OCI-LY3 (cell line): ENCODE results near the gene WDR59.

Experiments
- H2AFZ ChIP-seq: fragments of 200-600, 300-600 bp; shearing (Covaris generic); 2 replicates; pipeline ENCODE4 v1.6.0; 2014; ENCODE audit warnings: antibody characterized with exemption, low read depth, low read length
- H3K27ac ChIP-seq: fragments of 200-600, 300-600 bp; sonication (generic); 2 replicates; pipeline ENCODE4 v1.5.1; 2014; ENCODE audit warnings: mild to moderate bottlenecking, low read length, moderate library complexity, mixed read lengths
- H3K27me3 ChIP-seq: fragments of 200-600, 300-600 bp; sonication (generic); 2 replicates; pipeline ENCODE4 v1.6.1; 2014; ENCODE audit warnings: low read depth, low read length, mixed read lengths
- H3K36me3 ChIP-seq: fragments of 200-600, 300-600 bp; sonication (generic); replicated peaks from 2 replicates; pipeline ENCODE3; 2014; ENCODE audit warnings: low read depth, low read length, mixed read lengths
- H3K4me1 ChIP-seq: fragments of 300-600, 200-600 bp; sonication (generic); 2 replicates; pipeline ENCODE4 v1.6.1; 2014; ENCODE audit warnings: low read length, mixed read lengths
- H3K4me2 ChIP-seq: fragments of 200-600, 300-600 bp; sonication (generic); 2 replicates; pipeline ENCODE4 v1.6.1; 2014; ENCODE audit warnings: low read length, mixed read lengths
- H3K4me3 ChIP-seq: fragments of 300-600, 200-600 bp; sonication (generic); 2 replicates; pipeline ENCODE4 v1.5.1; 2014; ENCODE audit warnings: antibody characterized with exemption, mild to moderate bottlenecking, low read length, moderate library complexity
- H3K79me2 ChIP-seq: fragments of 300-600, 200-600 bp; shearing (Covaris generic); 2 replicates; pipeline ENCODE4 v1.6.1; 2014; ENCODE audit warnings: mild to moderate bottlenecking, low read length, mixed read lengths
- H3K9ac ChIP-seq: fragments of 300-600, 200-600 bp; shearing (Covaris generic); 2 replicates; pipeline ENCODE4 v1.6.0; 2014; ENCODE audit warnings: mild to moderate bottlenecking, low read length, moderate library complexity
- H3K9me3 ChIP-seq: fragments of 200-600, 300-600 bp; shearing (Covaris generic); 2 replicates; pipeline ENCODE4 v1.6.1; 2014; ENCODE audit warnings: low read length, mixed read lengths; ENCODE audit not compliant: insufficient read depth
- H4K20me1 ChIP-seq: fragments of 200-600, 300-600 bp; sonication (generic); 2 replicates; pipeline ENCODE4 v1.6.1; 2016; ENCODE audit warnings: low read length, mixed read lengths; ENCODE audit not compliant: insufficient read depth
- EZH2phosphoT487 ChIP-seq: fragments of 200-600 bp; shearing (Covaris generic); IDR thresholded peaks from 2 replicates; pipeline ENCODE4 v1.6.1; 2018; ENCODE audit warnings: antibody characterized with exemption, mixed run types, low read depth
- TF ChIP-seq, protein P1 (sequence below): fragments of 200-600, 300-600 bp; sonication (generic); IDR thresholded peaks from 2 replicates; pipeline ENCODE4 v1.5.1; 2014; ENCODE audit warnings: antibody characterized with exemption, low read length, low read depth

WDR59 gene

DNA sequence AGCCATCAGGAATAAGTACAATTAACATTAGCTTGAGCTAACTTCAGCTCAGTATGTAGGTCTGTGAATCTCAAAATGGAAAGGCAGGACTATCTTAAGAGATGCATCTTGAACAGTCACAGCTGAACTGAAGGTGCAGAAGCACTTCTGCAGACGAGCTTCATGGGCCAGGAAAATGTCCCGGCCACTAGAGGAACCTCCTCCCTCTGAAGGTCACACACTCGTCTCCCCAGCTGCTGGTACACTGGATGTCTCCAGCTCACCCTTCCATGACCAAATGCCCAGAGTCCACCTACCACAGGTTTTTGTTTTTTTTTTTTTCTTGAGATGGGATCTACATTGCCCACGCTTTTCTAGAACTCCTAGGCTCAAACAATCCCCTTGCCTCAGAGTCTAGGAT, 33.2 kb downstream of the WDR59 start:
- H3K4me2 ChIP-seq, result no peak overlapping the region
- H3K79me2 ChIP-seq, result no peaks in the 10 kb centered on the region
- H3K4me3 ChIP-seq, result no peak overlapping the region
- H3K9me3 ChIP-seq, result no peaks in the 10 kb centered on the region
- H2AFZ ChIP-seq, result no peak overlapping the region
- TF ChIP-seq, protein P1, sequence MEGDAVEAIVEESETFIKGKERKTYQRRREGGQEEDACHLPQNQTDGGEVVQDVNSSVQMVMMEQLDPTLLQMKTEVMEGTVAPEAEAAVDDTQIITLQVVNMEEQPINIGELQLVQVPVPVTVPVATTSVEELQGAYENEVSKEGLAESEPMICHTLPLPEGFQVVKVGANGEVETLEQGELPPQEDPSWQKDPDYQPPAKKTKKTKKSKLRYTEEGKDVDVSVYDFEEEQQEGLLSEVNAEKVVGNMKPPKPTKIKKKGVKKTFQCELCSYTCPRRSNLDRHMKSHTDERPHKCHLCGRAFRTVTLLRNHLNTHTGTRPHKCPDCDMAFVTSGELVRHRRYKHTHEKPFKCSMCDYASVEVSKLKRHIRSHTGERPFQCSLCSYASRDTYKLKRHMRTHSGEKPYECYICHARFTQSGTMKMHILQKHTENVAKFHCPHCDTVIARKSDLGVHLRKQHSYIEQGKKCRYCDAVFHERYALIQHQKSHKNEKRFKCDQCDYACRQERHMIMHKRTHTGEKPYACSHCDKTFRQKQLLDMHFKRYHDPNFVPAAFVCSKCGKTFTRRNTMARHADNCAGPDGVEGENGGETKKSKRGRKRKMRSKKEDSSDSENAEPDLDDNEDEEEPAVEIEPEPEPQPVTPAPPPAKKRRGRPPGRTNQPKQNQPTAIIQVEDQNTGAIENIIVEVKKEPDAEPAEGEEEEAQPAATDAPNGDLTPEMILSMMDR, result no peak
- no peak for TF ChIP-seq EZH2phosphoT487
- no peaks in the 10 kb centered on the region for H3K4me1 ChIP-seq
- peaks cover 17% of the 10 kb centered on the region for H3K36me3 ChIP-seq
- no peaks in the 10 kb centered on the region for H4K20me1 ChIP-seq
- H3K9ac ChIP-seq, result no peak overlapping the region
- H3K27me3 ChIP-seq, result no peaks in the 10 kb centered on the region
- no peak overlapping the region for H3K27ac ChIP-seq

DNA sequence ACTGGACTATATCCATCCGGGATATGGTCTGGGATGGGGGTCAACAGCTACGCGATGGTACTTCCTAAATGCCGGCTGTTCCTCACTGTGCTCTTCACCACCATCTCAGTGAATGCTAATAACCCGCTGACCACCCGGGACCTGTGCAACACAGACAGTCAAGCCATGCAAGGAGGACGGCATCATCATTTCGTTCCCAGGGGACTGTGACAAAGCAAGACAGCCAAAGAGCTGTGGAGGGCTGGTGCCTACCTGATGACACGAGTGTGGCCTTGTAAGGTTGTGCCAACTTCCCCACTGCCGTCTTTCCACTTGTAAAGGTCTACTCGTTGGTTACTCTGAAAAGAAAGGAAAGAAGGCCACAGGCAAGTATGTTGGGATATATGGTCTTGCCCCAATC, 33.7 kb downstream of the WDR59 start:
- Histone ChIP-seq H3K4me3 (no peak overlapping the region), H2AFZ (no peak overlapping the region), H3K4me2 (no peak overlapping the region), H3K27ac (no peak overlapping the region), H3K9me3 (no peaks in the 10 kb centered on the region), H3K4me1 (no peaks in the 10 kb centered on the region), H3K79me2 (no peaks in the 10 kb centered on the region), H3K36me3 (peaks cover 16% of the 10 kb centered on the region), H3K9ac (no peak overlapping the region), H4K20me1 (no peaks in the 10 kb centered on the region), H3K27me3 (no peaks in the 10 kb centered on the region)
- TF ChIP-seq, protein P1, result no peak
- TF ChIP-seq EZH2phosphoT487, result no peak

DNA sequence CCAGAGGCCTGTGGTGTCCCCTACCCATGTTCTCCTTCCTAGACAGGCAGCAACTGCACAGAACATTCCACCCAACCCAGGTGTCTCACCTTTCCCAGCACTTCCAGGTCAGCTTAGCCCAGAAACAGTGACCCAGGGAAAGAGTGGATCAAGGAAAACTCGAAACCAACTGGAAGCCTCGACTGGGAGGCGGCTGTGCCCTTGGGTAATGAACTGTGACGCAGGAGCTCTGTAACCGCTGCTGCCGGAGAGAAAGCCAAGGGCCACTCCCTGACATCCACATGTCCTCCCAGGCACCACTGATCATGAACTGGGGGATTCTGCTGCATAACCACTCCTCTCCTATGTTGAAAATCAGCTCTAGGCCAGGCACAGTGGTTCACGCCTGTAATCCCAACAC, 34.4 kb downstream of the WDR59 start:
- no peaks in the 10 kb centered on the region for H3K27me3 ChIP-seq
- no peak overlapping the region for H3K4me2 ChIP-seq
- TF ChIP-seq, protein P1, result no peak
- no peak for TF ChIP-seq EZH2phosphoT487
- H2AFZ ChIP-seq, result no peak overlapping the region
- no peak overlapping the region for H3K9ac ChIP-seq
- H3K79me2 ChIP-seq, result no peaks in the 10 kb centered on the region
- no peaks in the 10 kb centered on the region for H3K4me1 ChIP-seq
- no peak overlapping the region for H3K27ac ChIP-seq
- no peaks in the 10 kb centered on the region for H3K9me3 ChIP-seq
- peaks cover 11% of the 10 kb centered on the region for H3K36me3 ChIP-seq
- H4K20me1 ChIP-seq, result no peaks in the 10 kb centered on the region
- no peak overlapping the region for H3K4me3 ChIP-seq

DNA sequence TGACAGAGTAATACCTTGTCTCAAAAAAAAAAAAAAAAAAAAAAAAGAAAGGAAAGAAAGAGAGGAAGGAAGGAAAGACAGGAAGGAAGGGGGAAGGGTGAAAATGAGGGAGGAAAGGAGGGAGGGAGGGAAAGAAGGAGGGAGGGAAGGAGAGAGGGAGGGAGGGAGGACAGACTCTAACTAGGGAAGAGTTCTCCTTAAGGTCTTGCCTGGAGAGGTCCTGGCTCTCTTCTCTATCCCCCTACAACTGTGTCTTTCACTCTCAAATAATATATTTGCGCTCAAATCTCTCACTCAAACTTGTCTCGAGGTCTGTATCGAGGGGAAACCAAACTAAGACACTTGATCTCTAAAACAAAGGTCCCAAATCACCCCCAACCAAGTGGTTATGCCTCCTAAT, 35.6 kb downstream of the WDR59 start:
- H3K9ac ChIP-seq, result no peak overlapping the region
- H3K9me3 ChIP-seq, result no peaks in the 10 kb centered on the region
- no peaks in the 10 kb centered on the region for H3K4me1 ChIP-seq
- no peak overlapping the region for H2AFZ ChIP-seq
- H3K4me3 ChIP-seq, result no peak overlapping the region
- H3K27me3 ChIP-seq, result no peaks in the 10 kb centered on the region
- no peak overlapping the region for H3K27ac ChIP-seq
- H3K36me3 ChIP-seq, result peaks cover 6% of the 10 kb centered on the region
- no peak overlapping the region for H3K4me2 ChIP-seq
- H3K79me2 ChIP-seq, result no peaks in the 10 kb centered on the region
- no peak for TF ChIP-seq EZH2phosphoT487
- TF ChIP-seq, protein P1, result no peak
- H4K20me1 ChIP-seq, result no peaks in the 10 kb centered on the region
